HCT116 (cell line): Measurements from ENCODE around the gene FAM234A. TPM values are rescaled to one million over a fixed set of nuclear protein-coding genes. Genes with fewer than 3 reads are reported as not detected.

Experiments
- ATAC-seq: fragments of 200-7000 bp; cut with Tn5 transposase; 2 replicates; pipeline ENCODE4 v1.9.1; 2020; ENCODE audit warnings: mild to moderate bottlenecking, moderate library complexity
- BruUV-seq: library from RNA; stranded (reverse); fragments of 400-500 nt; replicated peaks from 2 replicates; lab custom pipeline; 2021; lab: Mats Ljungman, UMichigan
- CTCF ChIA-PET: fragments of 300-600 bp; sonication (Branson Sonifier 250); formaldehyde crosslinking; loops from one replicate; lab custom pipeline; 2021; ENCODE audit warnings: antibody characterized with exemption; lab: Charles Lee
- POLR2A ChIA-PET: fragments of 300-600, 350-600 bp; sonication (Branson Sonifier 250); formaldehyde crosslinking; loops from one replicate; lab custom pipeline; 2021; ENCODE audit warnings: antibody characterized with exemption; lab: Charles Lee
- RAD21 ChIA-PET, 2 experiments: fragments of 300-600 bp; sonication (Branson Sonifier 250); formaldehyde crosslinking; loops; one replicate each; lab custom pipeline; 2023; ENCODE audit warnings: low total read pairs in 2 of 2; ENCODE audit not compliant: uncharacterized antibody in 2 of 2, unreplicated experiment in 2 of 2, low non-redundant PET in 1 of 2; lab: Charles Lee
- DNase-seq: peaks from one replicate; pipeline ENCODE4 v3.0.0-alpha.2; 2010; ENCODE audit warnings: low read depth, low spot score
- H2AFZ ChIP-seq: fragments of 200-600 bp; shearing (Covaris generic), sonication (generic); 2 replicates; pipeline ENCODE4 v1.6.1; 2017; ENCODE audit warnings: low read depth, mixed run types, mixed read lengths, antibody characterized with exemption, low read length; ENCODE audit not compliant: poor library complexity, severe bottlenecking
- H3K27ac ChIP-seq: 2 replicates; pipeline ENCODE4 v1.5.1; 2012; ENCODE audit warnings: low read depth, low read length
- H3K27me3 ChIP-seq: fragments of 200-600 bp; sonication (generic); 2 replicates; pipeline ENCODE4 v1.6.1; 2016; ENCODE audit warnings: mixed run types, low read length, mixed read lengths; ENCODE audit not compliant: insufficient read depth
- H3K36me3 ChIP-seq, 2 experiments: fragments of 200-500 bp in 1 of 2; fragments of 200-600 bp in 1 of 2; sonication (Bioruptor generic) in 1 of 2; sonication (generic) in 1 of 2; 2 replicates each; pipeline versions ENCODE4 v1.5.1 to v1.6.1; 2014 to 2016; ENCODE audit warnings: low read length in 2 of 2, inconsistent platforms in 1 of 2, mixed read lengths in 1 of 2, mixed run types in 1 of 2; ENCODE audit not compliant: insufficient read depth in 2 of 2, control insufficient read depth in 1 of 2
- H3K4me1 ChIP-seq, 2 experiments: fragments of 200-600 bp in 1 of 2; sonication (generic) in 1 of 2; 2 replicates each; pipeline versions ENCODE4 v1.5.1 to v1.6.1; 2012 to 2017; ENCODE audit warnings: low read length in 2 of 2, inconsistent platforms in 1 of 2, mild to moderate bottlenecking in 1 of 2, mixed read lengths in 1 of 2, mixed run types in 1 of 2, moderate library complexity in 1 of 2; ENCODE audit not compliant: insufficient read depth in 2 of 2, control insufficient read depth in 1 of 2
- H3K4me2 ChIP-seq: fragments of 200-600 bp; sonication (generic); 2 replicates; pipeline ENCODE4 v1.6.1; 2017; ENCODE audit warnings: mixed run types, low read length, mixed read lengths
- H3K4me3 ChIP-seq, 2 experiments: fragments of 200-600 bp in 1 of 2; sonication (generic) in 1 of 2; replicated peaks in 1 of 2; 2 replicates each; pipeline ENCODE4 v1.5.1; 2011 to 2016; ENCODE audit warnings: low read length in 2 of 2, control low read depth in 1 of 2, low read depth in 1 of 2, mild to moderate bottlenecking in 1 of 2, mixed read lengths in 1 of 2, mixed run types in 1 of 2
- H3K79me2 ChIP-seq: fragments of 200-600 bp; sonication (generic); 2 replicates; pipeline ENCODE4 v1.6.1; 2017; ENCODE audit warnings: mild to moderate bottlenecking, mixed run types, low read length, moderate library complexity, mixed read lengths; ENCODE audit not compliant: insufficient read depth
- H3K9ac ChIP-seq: fragments of 200-600 bp; sonication (generic); 2 replicates; pipeline ENCODE4 v1.6.1; 2016; ENCODE audit warnings: low read length, mixed read lengths
- H3K9me2 ChIP-seq: fragments of 200-600 bp; sonication (generic), shearing (Covaris generic); 2 replicates; pipeline ENCODE4 v1.6.1; 2017; ENCODE audit warnings: mixed run types, mild to moderate bottlenecking, moderate library complexity; ENCODE audit not compliant: insufficient read depth
- H3K9me3 ChIP-seq, 2 experiments: fragments of 200-500 bp in 1 of 2; fragments of 200-600 bp in 1 of 2; sonication (Bioruptor generic) in 1 of 2; sonication (generic) in 1 of 2; 2 replicates each; pipeline ENCODE4 v1.6.1; 2014 to 2017; ENCODE audit warnings: low read length in 2 of 2, mixed read lengths in 2 of 2, inconsistent platforms in 1 of 2, low read depth in 1 of 2, mild to moderate bottlenecking in 1 of 2, mixed run types in 1 of 2, moderate library complexity in 1 of 2; ENCODE audit not compliant: control insufficient read depth in 1 of 2, insufficient read depth in 1 of 2
- H4K20me1 ChIP-seq: fragments of 200-600 bp; sonication (generic), shearing (Covaris generic); 2 replicates; pipeline ENCODE4 v1.6.1; 2017; ENCODE audit warnings: mixed run types, mild to moderate bottlenecking, moderate library complexity; ENCODE audit not compliant: insufficient read depth
- ATF3 ChIP-seq: IDR thresholded peaks from 2 replicates; pipeline ENCODE4 v1.6.1; 2012
- CEBPB ChIP-seq: IDR thresholded peaks from 2 replicates; pipeline ENCODE4 v1.6.1; 2012; ENCODE audit warnings: low read depth
- CTCF ChIP-seq, 3 experiments: fragments of 200-600 bp in 1 of 3; sonication (generic) in 1 of 3; IDR thresholded peaks in 2 of 3; conservative IDR thresholded peaks in 1 of 3; 2 replicates each; pipeline ENCODE4 v1.5.1; 2012 to 2017; ENCODE audit warnings: low read depth in 2 of 3, low read length in 2 of 3, antibody characterized with exemption in 1 of 3, borderline replicate concordance in 1 of 3, control low read depth in 1 of 3, mild to moderate bottlenecking in 1 of 3, mixed read lengths in 1 of 3, mixed run types in 1 of 3, moderate library complexity in 1 of 3; ENCODE audit not compliant: insufficient read depth in 1 of 3
- ELF1 ChIP-seq: IDR thresholded peaks from 2 replicates; pipeline ENCODE4 v1.6.1; 2012; ENCODE audit warnings: low read depth, borderline replicate concordance
- FOSL1 ChIP-seq: IDR thresholded peaks from 2 replicates; pipeline ENCODE4 v1.6.1; 2012; ENCODE audit warnings: low read depth
- MAX ChIP-seq: IDR thresholded peaks from 2 replicates; pipeline ENCODE4 v1.6.1; 2012
- POLR2A ChIP-seq: IDR thresholded peaks from 2 replicates; pipeline ENCODE4 v1.7.0; 2011; ENCODE audit warnings: borderline replicate concordance; ENCODE audit not compliant: insufficient read depth, insufficient read length; ENCODE audit errors: extremely low read depth
- YY1 ChIP-seq: IDR thresholded peaks from 2 replicates; pipeline ENCODE4 v1.6.1; 2011; ENCODE audit warnings: low read length, low read depth, moderate library complexity, mild to moderate bottlenecking; ENCODE audit not compliant: insufficient replicate concordance; ENCODE audit errors: extremely low read depth
- ZBTB33 ChIP-seq: IDR thresholded peaks from 2 replicates; pipeline ENCODE4 v1.6.1; 2011; ENCODE audit warnings: mild to moderate bottlenecking, low read length, moderate library complexity; ENCODE audit not compliant: insufficient replicate concordance; ENCODE audit errors: extremely low read depth
- intact Hi-C: fragments of 100-400 bp; cut with micrococcal nuclease; formaldehyde crosslinking; loops from 2 replicates; pipeline ENCODE4 v1.10.0; 2022
- total RNA-seq: library from RNA; stranded (reverse); gene quantifications from one replicate; pipeline ENCODE4 v1.2.1, GENCODE V29; 2021; ENCODE audit not compliant: unreplicated experiment

The FAM234A gene
- total RNA-seq, 1 experiment from 2014 or later = 36.4 TPM

- no peaks in the 10 kb centered on the region for H4K20me1 ChIP-seq
- DNase-seq (no peak), ATAC-seq (peak; percentile 62; the same call in 1 of the 2 replicates)
- CTCF ChIA-PET = no interaction called here
- POLR2A ChIA-PET = no interaction called here
- no peak overlapping the region for H3K4me3 ChIP-seq
- intact Hi-C loops = no loop called here
- no peaks in the 10 kb centered on the region for H3K9me3 ChIP-seq
- RAD21 ChIA-PET = no interaction called here
- no peak overlapping the region for H3K9ac ChIP-seq
- no peak overlapping the region for H3K27ac ChIP-seq
- H3K79me2 ChIP-seq = no peaks in the 10 kb centered on the region
- no peaks in the 10 kb centered on the region for H3K36me3 ChIP-seq
- H3K9me2 ChIP-seq = no peaks in the 10 kb centered on the region
- no peak for TF ChIP-seq ATF3
- TF ChIP-seq FOSL1 = no peak
- TF ChIP-seq ZBTB33 = no peak
- no peak for TF ChIP-seq POLR2A
- H3K27me3 ChIP-seq = no peaks in the 10 kb centered on the region
- no TSS peak for BruUV-seq
- no peak overlapping the region for H3K4me2 ChIP-seq
- no peaks in the 10 kb centered on the region for H3K4me1 ChIP-seq
- H2AFZ ChIP-seq = no peak overlapping the region
These were observed 44.3 kb downstream of the FAM234A start for GRCh38 chr16:278863-279366.

- H3K4me2 ChIP-seq = no peak overlapping the region
- H3K9me2 ChIP-seq = no peaks in the 10 kb centered on the region
- H3K79me2 ChIP-seq = no peaks in the 10 kb centered on the region
- H3K9me3 ChIP-seq = no peaks in the 10 kb centered on the region
- DNase-seq = no peak
- no peak overlapping the region for H3K9ac ChIP-seq
- H3K4me3 ChIP-seq = no peak overlapping the region
- H3K36me3 ChIP-seq = no peaks in the 10 kb centered on the region
- H2AFZ ChIP-seq = no peak overlapping the region
- no peak overlapping the region for H3K27ac ChIP-seq
- ATAC-seq = no peak
- no peak for TF ChIP-seq CTCF (IDR thresholded peaks at IDR 0.05 in 2 of 3, conservative IDR thresholded peaks at IDR 0.05 in 1 of 3; ENCODE audit: borderline replicate concordance in 1 of 3, insufficient read depth in 1 of 3, low read depth in 2 of 3, low read length in 2 of 3)
- TF ChIP-seq ELF1 = no peak
- no peak for TF ChIP-seq YY1
- TF ChIP-seq POLR2A = no peak
- no peak for TF ChIP-seq MAX
- no peak for TF ChIP-seq CEBPB
- POLR2A ChIA-PET = no interaction called here
- intact Hi-C loops = no loop called here
- no peaks in the 10 kb centered on the region for H4K20me1 ChIP-seq
- no peaks in the 10 kb centered on the region for H3K4me1 ChIP-seq
- BruUV-seq = no TSS peak
- RAD21 ChIA-PET = no interaction called here
- CTCF ChIA-PET = no interaction called here
- no peaks in the 10 kb centered on the region for H3K27me3 ChIP-seq
These were observed 44.9 kb downstream of the FAM234A start for GRCh38 chr16:279531-279930.
